Iris pigment epithelial cell (primary cell): ENCODE results near the gene FXR1.
A peak's percentile ranks its signal among the peaks of the same experiment; 100 is the strongest.
"Not testable (repeated sequence)": the region's sequence is repeated elsewhere in the genome, so short reads cannot be mapped to it uniquely, and the experiment has no call there.

Source experiments
- DNase-seq: peaks from one replicate; pipeline ENCODE4 v3.0.0-alpha.2; 2011; ENCODE audit warnings: low read depth

The FXR1 gene

GRCh38 chr3:180912304-180913296 is at the start of gene FXR1:
TSS of gene FXR1 (plus strand) at chr3:180912670. CDS start at chr3:180912686, 16 bp downstream.
- DNase-seq, result peak; percentile 75

DNA sequence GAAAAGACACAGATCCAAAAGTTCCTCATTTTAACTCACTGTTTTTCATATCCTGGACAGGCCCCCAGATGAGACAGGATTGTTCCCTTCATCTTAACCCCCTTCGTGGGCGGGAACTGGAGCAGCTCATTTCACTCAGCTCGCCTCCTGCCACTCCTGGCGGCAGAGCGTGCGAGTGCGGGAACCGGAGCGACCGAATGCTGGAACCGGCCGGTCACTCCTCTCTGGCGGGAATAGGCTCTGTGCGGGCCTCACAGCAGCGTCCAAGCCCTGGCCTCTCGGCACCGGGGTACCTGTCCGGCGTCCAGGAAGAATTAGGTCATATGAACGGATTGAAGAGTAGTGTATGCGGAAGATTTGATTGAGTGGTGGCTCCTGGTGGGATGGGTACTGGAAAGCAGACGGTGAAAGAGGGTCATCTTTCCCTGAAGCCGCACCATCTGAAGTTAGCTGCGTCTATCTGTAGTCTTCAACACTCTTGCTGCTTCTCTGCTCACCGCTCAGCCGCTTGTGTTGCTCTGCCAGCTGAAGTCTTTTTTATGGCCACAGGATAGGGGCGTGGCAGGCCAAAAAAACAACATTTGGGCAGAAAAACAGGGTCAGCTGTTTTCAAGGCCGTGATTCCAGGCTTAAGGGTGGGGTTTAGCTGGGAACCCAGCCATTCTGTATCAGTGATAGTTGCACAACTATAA is 42.3 kb upstream of the FXR1 start:
- no peak for DNase-seq

DNA sequence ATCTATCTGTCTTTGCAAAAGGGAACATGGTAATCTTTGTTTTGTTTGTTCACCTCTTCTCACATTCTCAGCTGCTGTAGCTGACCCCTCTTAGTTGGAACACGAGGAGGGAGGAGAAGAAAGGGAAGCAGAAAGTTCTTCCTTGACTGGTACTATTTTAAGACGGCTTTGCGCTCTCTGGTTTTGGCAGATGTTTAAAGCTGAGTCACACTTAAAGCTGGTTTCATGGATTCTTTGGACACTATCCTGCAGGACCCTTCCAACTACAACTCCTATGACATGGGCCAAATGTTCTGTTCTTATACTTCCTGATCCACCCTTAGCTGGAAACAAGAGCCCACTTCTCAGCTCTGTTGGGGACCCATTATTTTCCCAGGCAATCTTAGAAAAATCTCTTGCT is 40.6 kb upstream of the FXR1 start:
- DNase-seq, result no peak

DNA sequence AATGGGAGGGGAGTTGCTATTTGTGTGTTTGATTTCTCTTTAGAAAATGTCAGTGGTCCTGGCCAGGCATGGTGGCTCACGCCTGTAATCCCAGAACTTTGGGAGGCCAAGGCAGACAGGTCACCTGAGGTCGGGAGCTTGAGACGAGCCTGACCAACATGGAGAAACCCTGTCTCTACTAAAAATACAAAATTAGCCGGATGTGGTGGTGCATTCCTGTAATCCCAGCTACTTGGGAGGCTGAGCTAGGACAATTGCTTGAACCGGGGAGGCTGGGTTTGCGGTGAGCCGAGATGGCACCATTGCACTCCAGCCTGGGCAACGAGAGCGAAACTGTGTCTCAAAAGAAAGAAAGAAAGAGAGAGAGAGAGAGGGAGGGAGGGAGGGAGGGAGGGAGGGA is 40.0 kb upstream of the FXR1 start:
- DNase-seq, result not testable (repeated sequence)

DNA sequence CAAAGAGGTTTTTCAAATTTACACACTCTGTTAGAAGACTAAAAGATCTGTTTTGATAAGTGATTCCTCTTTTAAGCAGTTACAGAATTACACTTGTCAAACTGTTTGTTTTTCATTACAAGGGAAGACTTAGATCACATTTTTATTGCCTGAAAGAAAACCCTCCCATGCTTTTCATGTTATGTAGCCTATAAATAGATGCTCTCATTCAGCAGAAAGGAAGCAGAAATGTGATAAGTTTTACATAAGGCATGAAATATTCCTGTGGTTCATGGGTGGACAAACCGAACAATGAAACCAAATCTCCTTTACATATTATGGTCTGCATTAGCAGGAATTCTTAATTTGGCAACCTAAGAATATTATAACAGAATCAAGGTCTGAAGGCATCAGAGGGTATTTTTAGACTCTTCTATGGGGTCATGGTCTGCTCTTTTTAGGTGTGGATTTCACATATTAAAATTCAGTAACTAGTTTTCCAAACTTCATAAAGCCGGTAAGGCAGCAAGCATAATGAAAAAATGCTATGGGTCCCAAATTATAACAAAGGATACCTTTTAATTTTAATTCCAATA is 37.3 kb upstream of the FXR1 start:
- DNase-seq, result no peak

DNA sequence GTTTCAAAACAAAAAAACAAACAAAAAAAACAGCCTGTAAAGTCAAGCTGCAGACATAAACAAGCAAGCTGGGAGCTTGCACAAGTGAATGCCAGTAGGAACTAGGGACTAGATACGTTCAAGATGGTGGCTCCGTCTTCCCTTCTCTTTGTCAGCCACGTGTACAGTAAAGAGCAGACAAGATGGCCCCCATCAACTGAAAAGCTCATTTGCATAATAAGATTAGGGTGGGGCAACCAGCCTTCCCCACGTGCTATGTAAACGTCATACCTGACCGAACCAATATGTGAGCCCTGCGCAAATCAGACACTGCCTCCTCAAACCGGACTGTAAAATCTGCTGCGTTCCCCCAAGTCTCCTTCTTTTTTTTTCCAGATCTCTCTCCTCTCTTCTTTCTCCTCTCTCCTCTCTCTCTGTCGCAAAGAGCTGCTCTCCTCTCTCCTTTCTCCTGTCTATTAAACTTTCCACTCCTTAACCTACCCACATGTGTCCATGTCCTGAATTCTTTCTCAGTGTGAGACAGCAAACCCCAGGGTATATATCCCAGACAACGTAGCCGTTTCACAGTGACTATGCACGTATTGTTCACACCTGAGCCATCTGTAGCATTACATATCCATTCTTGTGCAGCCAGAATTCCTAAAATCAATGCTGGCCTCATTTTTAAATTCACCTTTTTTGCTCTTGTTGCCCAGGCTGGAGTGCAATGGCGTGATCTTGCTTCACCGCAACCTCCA is 31.2 kb upstream of the FXR1 start:
- no peak for DNase-seq

GRCh38 chr3:180882115-180882514 is 30.4 kb upstream of the FXR1 start:
- no peak for DNase-seq

DNA sequence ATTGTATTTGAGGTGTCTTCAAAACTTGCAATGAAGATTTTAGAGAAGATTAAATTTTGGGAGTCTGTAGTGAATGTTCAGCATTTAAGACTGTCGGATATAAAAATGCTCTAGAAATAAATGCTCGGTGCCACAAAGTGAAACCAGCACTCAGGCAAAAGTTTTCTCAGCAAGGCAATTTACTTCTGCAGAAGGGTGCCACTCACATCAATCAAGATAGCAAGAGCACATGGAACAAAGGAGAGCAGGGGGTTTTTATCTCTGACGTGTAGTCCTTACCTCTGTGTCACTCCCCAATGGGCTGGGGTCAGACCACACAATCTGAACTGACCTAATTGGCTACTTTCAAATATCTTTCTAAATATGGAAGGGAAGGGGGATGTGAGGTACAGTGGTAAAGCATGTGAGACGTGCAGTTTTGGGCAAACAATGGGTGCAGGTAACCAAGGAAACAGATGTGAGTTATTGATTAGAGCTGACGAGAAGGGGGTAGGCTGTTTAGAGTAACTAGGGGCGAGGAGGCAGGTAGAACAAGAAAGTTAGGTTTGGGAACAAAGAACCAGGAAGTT is 23.4 kb upstream of the FXR1 start:
- DNase-seq, result no peak

DNA sequence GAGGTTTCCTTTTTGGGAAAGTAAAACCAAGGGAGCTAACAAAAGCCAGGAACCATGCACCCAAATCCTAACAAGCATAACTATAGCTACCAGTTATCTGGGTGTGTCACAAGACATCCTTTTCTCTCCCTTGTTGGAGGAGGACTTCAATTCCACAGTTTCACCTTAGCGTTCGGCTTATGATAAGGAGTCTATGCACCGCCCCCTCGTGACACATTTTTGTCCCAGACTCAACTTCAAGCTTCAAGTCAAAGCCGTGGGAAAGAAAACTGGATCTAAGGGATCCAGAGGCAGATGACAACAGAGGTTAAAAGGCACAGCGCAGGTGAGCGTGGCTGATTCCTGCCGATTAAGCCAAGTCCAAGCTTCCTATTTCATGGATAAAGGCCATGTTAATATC is 13.9 kb upstream of the FXR1 start:
- DNase-seq, result no peak

DNA sequence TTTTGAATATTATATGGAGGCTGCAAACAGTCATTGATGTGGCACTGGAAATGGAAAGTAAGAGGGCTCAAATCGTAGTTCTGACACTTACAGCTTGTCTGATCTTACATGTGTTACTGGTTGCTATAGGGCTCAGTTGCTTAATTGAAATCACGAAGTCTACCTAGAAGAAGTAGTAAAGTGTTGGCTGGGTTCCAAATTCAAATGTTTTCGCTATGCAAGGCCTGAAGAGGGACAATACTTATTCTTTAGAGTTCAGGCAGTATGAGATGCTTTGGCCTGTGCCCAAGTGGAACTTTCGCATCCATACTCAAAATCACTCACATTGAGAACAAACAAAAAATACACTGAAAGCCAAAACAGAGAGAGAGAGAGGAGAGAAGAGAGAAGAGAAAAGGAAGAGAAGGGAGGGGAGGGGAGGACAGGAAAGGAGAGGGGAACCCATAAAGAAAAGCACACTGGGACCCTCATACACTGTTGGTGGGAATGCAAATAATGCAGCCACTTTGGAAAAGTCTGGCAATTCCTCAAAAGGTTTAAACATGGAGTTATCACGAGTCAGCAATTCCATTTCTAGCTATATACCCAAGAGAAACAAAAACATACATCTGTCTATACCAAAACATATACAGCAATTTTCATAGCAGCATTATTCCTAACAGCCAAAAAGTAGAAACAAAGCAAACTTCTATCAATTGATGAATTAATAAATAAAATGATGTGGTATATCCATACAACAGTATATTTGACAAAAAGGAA is 2.9 kb upstream of the FXR1 start:
- DNase-seq, result no peak

DNA sequence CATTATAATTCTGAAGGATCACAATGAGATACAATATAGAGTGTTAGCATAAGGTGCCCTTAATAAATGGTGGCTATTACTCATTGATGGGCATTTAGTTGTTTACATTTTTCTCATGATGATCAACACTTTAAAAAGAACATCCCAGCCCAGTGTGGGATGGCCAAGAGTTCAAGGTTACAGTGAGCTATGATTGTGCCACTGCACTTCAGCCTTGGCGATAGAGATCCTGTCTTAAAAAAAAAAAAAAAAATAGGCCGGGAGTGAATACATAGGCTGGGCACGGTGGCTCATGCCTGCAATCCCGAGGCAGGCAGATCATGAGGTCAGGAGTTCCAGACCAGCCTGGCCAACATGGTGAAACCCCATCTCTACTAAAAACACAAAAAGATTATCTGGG is 1.6 kb upstream of the FXR1 start:
- no peak for DNase-seq

- no peak for DNase-seq
Observed at GRCh38 chr3:180911876-180912303, 580 bp upstream of the FXR1 start.

DNA sequence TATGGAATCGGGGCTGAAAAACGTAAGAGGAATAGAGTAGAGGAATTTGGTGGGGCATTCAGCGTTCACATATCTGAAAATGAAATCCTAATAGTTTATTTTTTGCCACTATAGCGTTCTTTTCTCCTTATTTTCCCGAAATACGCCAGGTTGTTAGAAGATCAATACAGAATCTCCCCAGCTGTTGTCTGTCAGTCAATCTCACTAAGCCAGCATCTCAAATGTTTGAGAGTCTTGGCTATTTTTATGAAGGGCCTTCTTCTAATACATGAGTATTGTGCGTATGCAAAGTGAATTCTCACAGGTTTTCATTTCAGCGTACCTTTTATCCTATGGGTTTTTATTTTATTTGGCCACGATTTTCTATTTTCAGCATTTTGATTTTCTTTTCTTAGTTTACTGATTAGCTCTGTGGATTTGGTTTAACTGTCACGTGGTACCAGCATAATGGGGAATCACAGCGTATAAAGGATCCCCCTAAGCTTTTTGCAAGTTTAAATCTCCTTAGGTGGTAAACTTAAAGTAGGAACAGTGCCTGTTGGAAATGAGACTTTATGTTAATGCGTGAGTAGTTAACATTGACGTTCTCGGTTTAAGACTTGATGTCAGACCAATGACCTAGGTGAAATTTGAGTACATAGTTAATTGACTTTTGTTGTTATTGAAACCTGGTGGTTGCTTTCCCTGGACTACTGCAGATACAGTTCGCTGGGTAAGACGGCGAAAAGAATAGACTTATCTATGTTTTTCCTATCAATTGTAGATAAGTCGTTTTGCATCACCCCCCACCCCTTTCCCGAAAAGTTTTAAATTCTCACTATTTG is 1.3 kb downstream of the FXR1 start:
- DNase-seq, result peak; percentile 43

- no peak for DNase-seq
Observed at GRCh38 chr3:180918542-180918941, 6.1 kb downstream of the FXR1 start.

- DNase-seq, result no peak
Observed at GRCh38 chr3:180922242-180922641, 9.8 kb downstream of the FXR1 start.

DNA sequence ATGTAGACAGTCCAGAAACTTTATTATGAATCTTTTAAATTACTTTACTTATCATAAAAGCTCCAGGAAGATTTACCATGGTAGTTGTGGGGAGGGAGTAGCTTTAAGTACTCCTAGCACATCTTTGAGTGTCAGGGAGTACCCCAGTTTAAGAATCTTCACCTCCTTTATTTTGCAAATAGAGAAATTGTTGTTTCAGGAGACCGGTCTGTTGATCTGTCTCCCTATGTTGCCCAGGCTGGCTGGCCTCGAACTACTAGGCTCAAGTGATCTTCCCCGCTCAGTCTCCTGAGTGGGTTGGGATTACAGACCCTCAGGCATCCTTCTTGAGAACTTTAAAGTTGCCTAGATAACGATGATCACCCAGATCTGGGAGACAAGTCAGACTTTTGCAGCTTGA is 11.1 kb downstream of the FXR1 start:
- no peak for DNase-seq

- DNase-seq, result no peak
Observed at GRCh38 chr3:180926526-180926925, 14.1 kb downstream of the FXR1 start.

GRCh38 chr3:180929376-180929775 is 16.9 kb downstream of the FXR1 start:
- no peak for DNase-seq

- DNase-seq, result no peak
Observed at GRCh38 chr3:180930526-180930925, 18.1 kb downstream of the FXR1 start.

DNA sequence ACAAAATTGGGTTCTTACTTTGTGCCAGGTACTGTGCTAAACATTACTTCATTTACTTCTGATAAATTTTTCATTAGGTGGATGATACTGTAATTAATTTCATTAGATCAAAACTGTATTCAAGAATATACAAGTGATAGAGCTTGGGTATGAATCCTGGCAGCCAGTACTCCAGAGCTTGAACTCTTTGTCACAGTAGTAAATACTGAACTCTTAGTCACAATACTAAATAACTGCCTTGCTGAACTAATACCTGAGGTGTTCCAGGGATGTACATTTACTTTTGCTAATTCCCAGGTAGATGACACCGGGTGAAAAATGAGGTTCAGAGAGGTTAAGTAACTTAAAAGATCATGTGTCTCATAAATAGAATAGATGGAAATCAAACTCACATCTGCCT is 20.3 kb downstream of the FXR1 start:
- DNase-seq, result no peak
